ENCODE measurements around the gene CYFIP2.

Gene CYFIP2

GRCh38 chr5:157278319-157279037 is 12.6 kb downstream of the CYFIP2 start:
- H3K9me3 ChIP-seq (replicated peaks; ENCODE audit: insufficient read depth, low read length), result no peaks in the 10 kb centered on the region
- H3K4me1 ChIP-seq (ENCODE audit: low read length), result peaks cover 28% of the 10 kb centered on the region
- H3K79me2 ChIP-seq (ENCODE audit: low read length), result peaks cover 99% of the 10 kb centered on the region
- H2AFZ ChIP-seq (ENCODE audit: low read length), result no peak overlapping the region
- no peak overlapping the region for H3K4me2 ChIP-seq (ENCODE audit: low read depth, low read length)
- peaks cover 9% of the 10 kb centered on the region for H3F3A ChIP-seq (ENCODE audit: insufficient read depth, low read length)
- no peaks in the 10 kb centered on the region for H3K9me2 ChIP-seq (replicated peaks; ENCODE audit: insufficient read depth, low read length)
- H3K27me3 ChIP-seq (replicated peaks; ENCODE audit: insufficient read depth, low read length), result no peaks in the 10 kb centered on the region
- TF ChIP-seq EZH2phosphoT487 (IDR thresholded peaks at IDR 0.05; ENCODE audit: low read length), result no peak
- TF ChIP-seq, protein P1, sequence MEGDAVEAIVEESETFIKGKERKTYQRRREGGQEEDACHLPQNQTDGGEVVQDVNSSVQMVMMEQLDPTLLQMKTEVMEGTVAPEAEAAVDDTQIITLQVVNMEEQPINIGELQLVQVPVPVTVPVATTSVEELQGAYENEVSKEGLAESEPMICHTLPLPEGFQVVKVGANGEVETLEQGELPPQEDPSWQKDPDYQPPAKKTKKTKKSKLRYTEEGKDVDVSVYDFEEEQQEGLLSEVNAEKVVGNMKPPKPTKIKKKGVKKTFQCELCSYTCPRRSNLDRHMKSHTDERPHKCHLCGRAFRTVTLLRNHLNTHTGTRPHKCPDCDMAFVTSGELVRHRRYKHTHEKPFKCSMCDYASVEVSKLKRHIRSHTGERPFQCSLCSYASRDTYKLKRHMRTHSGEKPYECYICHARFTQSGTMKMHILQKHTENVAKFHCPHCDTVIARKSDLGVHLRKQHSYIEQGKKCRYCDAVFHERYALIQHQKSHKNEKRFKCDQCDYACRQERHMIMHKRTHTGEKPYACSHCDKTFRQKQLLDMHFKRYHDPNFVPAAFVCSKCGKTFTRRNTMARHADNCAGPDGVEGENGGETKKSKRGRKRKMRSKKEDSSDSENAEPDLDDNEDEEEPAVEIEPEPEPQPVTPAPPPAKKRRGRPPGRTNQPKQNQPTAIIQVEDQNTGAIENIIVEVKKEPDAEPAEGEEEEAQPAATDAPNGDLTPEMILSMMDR (IDR thresholded peaks at IDR 0.05; ENCODE audit: low read length), result no peak
- no peak for TF ChIP-seq EZH2 (optimal IDR thresholded peaks at IDR 0.05; ENCODE audit: low read depth, low read length)
- no peaks in the 10 kb centered on the region for H3K36me3 ChIP-seq (replicated peaks; ENCODE audit: insufficient read depth, low read length)
- H3K4me3 ChIP-seq (ENCODE audit: low read length), result no peak overlapping the region
- no peak overlapping the region for H3K27ac ChIP-seq (ENCODE audit: low read length)
- H4K20me1 ChIP-seq (ENCODE audit: insufficient read depth, low read length), result peaks cover 6% of the 10 kb centered on the region; the same call in 1 of the 2 replicates
- no peak for DNase-seq
- no peak overlapping the region for H3K9ac ChIP-seq (ENCODE audit: low read length)

- Histone ChIP-seq H3K27me3 (replicated peaks; ENCODE audit: insufficient read depth, low read length) (no peaks in the 10 kb centered on the region), H3K4me1 (ENCODE audit: low read length) (peaks cover 30% of the 10 kb centered on the region), H3K9ac (ENCODE audit: low read length) (no peak overlapping the region), H3K9me3 (replicated peaks; ENCODE audit: insufficient read depth, low read length) (no peaks in the 10 kb centered on the region), H3F3A (ENCODE audit: insufficient read depth, low read length) (peaks cover 9% of the 10 kb centered on the region), H3K36me3 (replicated peaks; ENCODE audit: insufficient read depth, low read length) (no peaks in the 10 kb centered on the region), H3K4me2 (ENCODE audit: low read depth, low read length) (no peak overlapping the region), H3K9me2 (replicated peaks; ENCODE audit: insufficient read depth, low read length) (no peaks in the 10 kb centered on the region), H2AFZ (ENCODE audit: low read length) (no peak overlapping the region), H3K4me3 (ENCODE audit: low read length) (no peak overlapping the region), H3K27ac (ENCODE audit: low read length) (no peak overlapping the region), H4K20me1 (ENCODE audit: insufficient read depth, low read length) (peaks cover 9% of the 10 kb centered on the region; the same call in 1 of the 2 replicates), H3K79me2 (ENCODE audit: low read length) (peaks cover 99% of the 10 kb centered on the region)
- TF ChIP-seq EZH2 (optimal IDR thresholded peaks at IDR 0.05; ENCODE audit: low read depth, low read length) (no peak), EZH2phosphoT487 (IDR thresholded peaks at IDR 0.05; ENCODE audit: low read length) (no peak)
- TF ChIP-seq, protein P1 (IDR thresholded peaks at IDR 0.05; ENCODE audit: low read length), result no peak
- DNase-seq, result no peak
Observed at GRCh38 chr5:157279605-157280239, 13.8 kb downstream of the CYFIP2 start.

- DNase-seq, result no peak
- Histone ChIP-seq H3K79me2 (ENCODE audit: low read length) (peaks cover 99% of the 10 kb centered on the region), H3F3A (ENCODE audit: insufficient read depth, low read length) (peaks cover 9% of the 10 kb centered on the region)
Observed at GRCh38 chr5:157280927-157281326, 15.0 kb downstream of the CYFIP2 start.

More at GRCh38 chr5:157280927-157281326, 15.0 kb downstream of the CYFIP2 start:
- Histone ChIP-seq H2AFZ (ENCODE audit: low read length) (no peak overlapping the region), H3K9ac (ENCODE audit: low read length) (no peak overlapping the region), H3K4me3 (ENCODE audit: low read length) (no peak overlapping the region), H4K20me1 (ENCODE audit: insufficient read depth, low read length) (peaks cover 9% of the 10 kb centered on the region; the same call in 1 of the 2 replicates), H3K36me3 (replicated peaks; ENCODE audit: insufficient read depth, low read length) (0 out of 2 replicates have a peak, but pooled peaks cover 2% of the 10 kb centered on the region), H3K9me2 (replicated peaks; ENCODE audit: insufficient read depth, low read length) (no peaks in the 10 kb centered on the region), H3K27ac (ENCODE audit: low read length) (no peak overlapping the region), H3K27me3 (replicated peaks; ENCODE audit: insufficient read depth, low read length) (no peaks in the 10 kb centered on the region), H3K4me2 (ENCODE audit: low read depth, low read length) (no peak overlapping the region), H3K9me3 (replicated peaks; ENCODE audit: insufficient read depth, low read length) (no peaks in the 10 kb centered on the region), H3K4me1 (ENCODE audit: low read length) (peaks cover 24% of the 10 kb centered on the region)
- TF ChIP-seq EZH2 (optimal IDR thresholded peaks at IDR 0.05; ENCODE audit: low read depth, low read length) (no peak), EZH2phosphoT487 (IDR thresholded peaks at IDR 0.05; ENCODE audit: low read length) (no peak)
- TF ChIP-seq, protein P1 (IDR thresholded peaks at IDR 0.05; ENCODE audit: low read length), result no peak
